ENCODE measurements around the gene XXYLT1.
"Not testable (repeated sequence)": the region's sequence is repeated elsewhere in the genome, so short reads cannot be mapped to it uniquely, and the experiment has no call there.

XXYLT1 gene

GRCh38 chr3:195249858-195250464, 21.0 kb downstream of the XXYLT1 start:
- peak in 1 of 5 donors; percentile 6 for DNase-seq

GRCh38 chr3:195249057-195249770, 21.7 kb downstream of the XXYLT1 start:
- no peak for DNase-seq

GRCh38 chr3:195248281-195248680, 22.7 kb downstream of the XXYLT1 start:
- no peak for DNase-seq

- DNase-seq = no peak
Measured at GRCh38 chr3:195247863-195248189, 23.1 kb downstream of the XXYLT1 start.

GRCh38 chr3:195247086-195247862, 23.7 kb downstream of the XXYLT1 start:
- DNase-seq = no peak

- no peak for DNase-seq
Measured at GRCh38 chr3:195246581-195246995, 24.4 kb downstream of the XXYLT1 start.

GRCh38 chr3:195245531-195245951, 25.4 kb downstream of the XXYLT1 start:
- DNase-seq = no peak

GRCh38 chr3:195241592-195242355, 29.2 kb downstream of the XXYLT1 start:
- no peak for DNase-seq

GRCh38 chr3:195240939-195241338, 30.0 kb downstream of the XXYLT1 start:
- DNase-seq = no peak

- DNase-seq = no peak
Measured at GRCh38 chr3:195240171-195240701, 30.7 kb downstream of the XXYLT1 start.

- no peak for DNase-seq
Measured at GRCh38 chr3:195239121-195239520, 31.8 kb downstream of the XXYLT1 start.

- DNase-seq = no peak
Measured at GRCh38 chr3:195238586-195239118, 32.3 kb downstream of the XXYLT1 start.

GRCh38 chr3:195238081-195238571, 32.8 kb downstream of the XXYLT1 start:
- DNase-seq = no peak

GRCh38 chr3:195236801-195237570, 34.0 kb downstream of the XXYLT1 start:
- no peak for DNase-seq

GRCh38 chr3:195236076-195236798, 34.7 kb downstream of the XXYLT1 start:
- DNase-seq = no peak

GRCh38 chr3:195230244-195230643, 40.7 kb downstream of the XXYLT1 start:
- DNase-seq = no peak

- not testable (repeated sequence) for DNase-seq
Measured at GRCh38 chr3:195228886-195229285, 42.1 kb downstream of the XXYLT1 start.

GRCh38 chr3:195227871-195228270, 43.1 kb downstream of the XXYLT1 start:
- no peak for DNase-seq

GRCh38 chr3:195226900-195227447, 44.0 kb downstream of the XXYLT1 start:
- no peak for DNase-seq

GRCh38 chr3:195226445-195226844, 44.5 kb downstream of the XXYLT1 start:
- DNase-seq = no peak

All from T-helper 1 cell (primary cell).